GM19239 (cell line): ENCODE data around the gene CAPRIN1.

Experiments used
- DNase-seq: peaks from one replicate; pipeline ENCODE4 v3.0.0; 2011; ENCODE audit warnings: low spot score; ENCODE audit not compliant: insufficient read length
- FAIRE-seq: peaks from 2 replicates; lab custom pipeline; 2011; peaks lifted over from hg19 to GRCh38; lab: Jason Lieb, UNC

The CAPRIN1 gene

DNA sequence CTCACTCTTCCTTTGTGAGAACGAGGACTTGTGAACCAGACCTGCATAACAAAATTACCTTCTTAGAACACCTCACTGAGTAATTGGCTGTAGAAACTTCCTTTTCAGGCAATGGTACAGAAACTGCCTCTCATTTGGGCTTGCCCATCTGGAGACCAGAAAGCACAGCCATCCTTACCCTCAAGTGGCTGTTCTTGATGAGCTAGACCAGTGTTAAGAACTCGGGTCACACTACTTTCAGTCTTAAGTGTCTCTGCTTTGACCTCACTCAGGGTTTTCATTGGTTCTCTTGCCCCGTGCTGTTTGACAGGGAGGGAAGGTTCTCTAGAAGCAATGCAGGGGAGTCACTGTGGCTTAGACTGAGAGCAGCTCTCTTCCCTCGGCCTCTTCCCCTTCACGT, 83.2 kb downstream of the CAPRIN1 start:
- no peak for FAIRE-seq
- DNase-seq = no peak

- no peak for DNase-seq
- FAIRE-seq = no peak
These were observed 83.9 kb downstream of the CAPRIN1 start for GRCh38 chr11:34135439-34135838.

DNA sequence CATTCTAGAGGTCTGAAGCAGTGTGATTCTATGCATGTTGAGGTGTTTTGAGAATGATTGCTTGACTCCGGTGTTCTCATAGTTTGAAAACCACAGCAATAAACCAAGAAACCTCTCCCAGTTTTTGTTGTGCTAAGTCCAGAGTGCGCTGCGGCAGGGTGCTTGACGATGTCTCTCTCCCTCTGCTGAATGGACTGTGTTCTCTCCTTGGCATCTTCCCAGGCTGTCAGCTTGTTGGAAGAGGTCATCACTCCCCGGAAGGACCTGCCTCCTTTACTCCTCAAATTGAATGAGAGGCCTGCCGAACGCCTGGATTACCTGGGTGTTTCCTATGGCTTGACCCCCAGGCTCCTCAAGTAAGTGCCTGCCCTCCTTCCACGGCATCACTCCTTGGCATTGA, 84.9 kb downstream of the CAPRIN1 start:
- FAIRE-seq (no peak), DNase-seq (no peak)

GRCh38 chr11:34139346-34139745, 87.8 kb downstream of the CAPRIN1 start:
- no peak for FAIRE-seq
- no peak for DNase-seq

DNA sequence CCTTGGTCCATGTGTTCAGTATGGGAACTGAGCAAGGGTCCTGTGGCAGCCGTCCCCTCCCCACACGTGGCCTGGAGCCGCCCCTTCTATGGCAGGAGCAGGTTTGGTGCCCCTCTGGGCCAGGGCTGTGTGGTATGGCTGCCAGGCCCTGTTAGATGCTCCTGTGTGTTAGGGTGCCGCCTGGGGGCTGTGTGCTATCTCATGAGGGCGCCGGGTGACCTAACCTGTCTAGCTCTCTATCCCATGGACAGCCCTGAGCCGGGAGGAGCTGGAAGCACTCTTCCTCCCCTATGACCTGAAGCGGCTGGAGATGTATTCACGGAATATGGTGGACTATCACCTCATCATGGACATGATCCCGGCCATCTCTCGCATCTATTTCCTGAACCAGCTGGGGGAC, 88.6 kb downstream of the CAPRIN1 start:
- DNase-seq (no peak), FAIRE-seq (no peak)

GRCh38 chr11:34143048-34143447, 91.5 kb downstream of the CAPRIN1 start:
- no peak for DNase-seq
- no peak for FAIRE-seq

DNA sequence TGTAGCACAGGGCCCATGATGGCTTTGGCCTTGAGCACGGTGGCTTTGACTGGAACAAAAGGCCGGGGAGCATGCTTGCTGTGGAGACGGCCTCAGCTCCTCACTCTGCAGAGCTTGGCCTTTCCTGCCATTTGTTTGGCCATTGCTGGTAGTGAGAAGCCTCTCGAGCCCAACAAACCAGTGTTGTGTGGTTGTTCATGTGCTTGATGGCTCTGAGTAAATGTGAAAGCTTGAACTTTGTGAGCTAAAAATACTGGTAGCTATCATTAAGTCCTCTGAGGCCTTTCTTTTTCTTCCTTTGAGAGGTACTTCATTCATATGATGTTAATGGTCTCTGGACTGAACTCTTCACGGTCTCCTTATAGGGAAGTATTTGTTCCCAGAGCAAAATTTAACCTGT, 93.5 kb downstream of the CAPRIN1 start:
- DNase-seq (no peak), FAIRE-seq (peak; percentile 67)

DNA sequence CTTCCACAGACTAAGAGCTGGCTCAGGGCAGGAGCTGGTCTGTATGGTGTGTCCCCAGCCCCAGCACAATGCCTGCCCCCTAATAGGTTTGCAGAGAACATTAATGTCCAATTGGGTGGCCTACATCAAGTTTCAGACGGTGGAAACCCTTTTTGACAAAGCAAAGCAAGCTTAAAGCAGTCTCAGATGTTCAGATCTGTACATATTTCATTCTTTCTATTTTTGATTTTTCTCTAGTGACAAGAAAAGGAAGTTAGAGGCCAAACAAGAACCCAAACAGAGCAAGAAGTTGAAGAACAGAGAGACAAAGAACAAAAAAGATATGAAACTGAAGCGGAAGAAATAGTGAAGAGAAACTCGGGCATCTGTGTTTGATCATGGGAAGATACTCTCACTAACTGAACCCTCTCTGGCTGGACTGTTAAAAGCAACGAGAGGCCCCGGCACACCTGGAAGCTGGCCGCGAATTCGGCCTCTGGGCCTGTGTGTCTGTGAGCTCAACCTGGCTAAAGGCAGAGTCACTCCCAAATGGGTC, 94.4 kb downstream of the CAPRIN1 start:
- FAIRE-seq = peak; percentile 55
- no peak for DNase-seq

- DNase-seq (no peak), FAIRE-seq (no peak)
These were observed 94.9 kb downstream of the CAPRIN1 start for GRCh38 chr11:34146411-34146810.

- DNase-seq (no peak), FAIRE-seq (no peak)
These were observed 95.3 kb downstream of the CAPRIN1 start for GRCh38 chr11:34146866-34147265.

GRCh38 chr11:34147581-34147980, 96.0 kb downstream of the CAPRIN1 start:
- DNase-seq (no peak), FAIRE-seq (no peak)

DNA sequence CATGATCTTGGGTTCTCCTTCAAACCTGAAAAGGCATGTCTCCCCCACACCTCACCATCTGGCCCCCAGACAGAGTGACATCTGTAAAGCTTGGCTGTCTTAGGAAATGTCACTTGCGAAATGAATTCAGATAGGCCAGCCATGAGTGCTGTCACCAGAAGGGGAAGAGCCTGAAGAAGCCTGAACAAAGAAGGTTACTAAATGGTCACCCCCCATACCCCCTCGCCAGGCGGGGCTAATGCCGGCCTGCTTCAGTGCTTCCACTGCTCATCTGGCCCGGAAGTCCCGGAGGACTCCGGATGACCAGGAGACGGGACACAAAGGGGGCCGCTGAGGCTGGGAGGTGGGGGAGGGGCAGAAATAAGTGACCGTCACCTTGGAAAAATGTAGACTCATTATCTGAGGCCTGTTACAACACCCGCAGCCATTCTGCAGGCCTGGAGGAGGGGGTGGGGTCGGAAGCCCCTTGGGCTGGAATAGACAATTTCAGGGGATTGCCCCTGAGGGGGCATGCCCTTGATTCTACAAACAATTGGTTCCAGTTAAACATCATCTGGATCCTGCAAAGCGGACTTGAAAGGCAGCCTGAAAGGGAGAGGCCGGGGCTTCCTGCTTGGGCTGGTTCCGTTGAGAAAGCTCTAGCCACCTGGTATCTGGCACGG, 97.1 kb downstream of the CAPRIN1 start:
- FAIRE-seq = no peak
- no peak for DNase-seq

GRCh38 chr11:34149274-34149673, 97.7 kb downstream of the CAPRIN1 start:
- no peak for DNase-seq
- no peak for FAIRE-seq

GRCh38 chr11:34149786-34150185, 98.3 kb downstream of the CAPRIN1 start:
- no peak for DNase-seq
- FAIRE-seq = no peak

DNA sequence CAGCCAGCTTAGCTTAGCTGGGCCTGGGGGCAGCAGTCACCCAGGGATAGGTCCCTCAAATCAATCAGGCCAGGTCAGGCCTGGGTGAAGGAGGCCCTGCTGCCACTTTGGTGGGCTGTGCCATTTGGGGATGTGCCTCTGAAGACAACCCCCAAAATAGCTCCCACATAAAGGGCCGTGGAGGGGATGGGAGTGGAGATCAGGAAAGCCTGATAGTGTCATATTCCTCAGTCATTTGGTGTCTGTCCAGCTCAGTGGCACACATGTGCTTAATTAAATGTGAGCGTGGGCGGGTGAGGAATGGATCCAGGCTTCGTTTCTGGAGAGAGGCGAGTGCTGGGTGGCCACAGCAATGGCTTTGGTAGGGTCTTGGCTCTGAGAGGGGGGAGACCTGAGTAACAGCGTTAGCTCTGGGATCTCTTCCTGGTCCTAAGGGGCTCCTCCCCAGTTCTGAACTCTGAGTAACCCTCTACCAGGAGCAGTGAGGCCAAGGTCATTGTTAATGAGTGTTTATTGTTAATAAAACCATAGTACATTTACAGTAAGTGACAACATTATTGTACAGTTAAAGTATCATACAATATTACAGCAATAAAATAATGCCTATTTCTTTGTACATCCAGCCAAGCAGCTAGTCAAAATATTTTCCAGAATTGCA, 99.1 kb downstream of the CAPRIN1 start:
- no peak for DNase-seq

More for the DNA sequence above, 99.1 kb downstream of the CAPRIN1 start:
- no peak for FAIRE-seq
